ENCODE results near the gene FHAD1. TPM values are rescaled to one million over a fixed set of nuclear protein-coding genes. Genes with fewer than 3 reads are reported as not detected.
A peak's percentile ranks its signal among the peaks of the same experiment; 100 is the strongest.

Gene FHAD1
- total RNA-seq, 1 donor from 2014 or later = 0.13 TPM

GRCh38 chr1:15324869-15325335, 77.9 kb downstream of the FHAD1 start:
- no peak for DNase-seq (ENCODE audit: low read depth in 2 of 2)

- DNase-seq (ENCODE audit: low read depth in 2 of 2) = no peak
Measured at GRCh38 chr1:15325375-15326085, 78.5 kb downstream of the FHAD1 start.

DNA sequence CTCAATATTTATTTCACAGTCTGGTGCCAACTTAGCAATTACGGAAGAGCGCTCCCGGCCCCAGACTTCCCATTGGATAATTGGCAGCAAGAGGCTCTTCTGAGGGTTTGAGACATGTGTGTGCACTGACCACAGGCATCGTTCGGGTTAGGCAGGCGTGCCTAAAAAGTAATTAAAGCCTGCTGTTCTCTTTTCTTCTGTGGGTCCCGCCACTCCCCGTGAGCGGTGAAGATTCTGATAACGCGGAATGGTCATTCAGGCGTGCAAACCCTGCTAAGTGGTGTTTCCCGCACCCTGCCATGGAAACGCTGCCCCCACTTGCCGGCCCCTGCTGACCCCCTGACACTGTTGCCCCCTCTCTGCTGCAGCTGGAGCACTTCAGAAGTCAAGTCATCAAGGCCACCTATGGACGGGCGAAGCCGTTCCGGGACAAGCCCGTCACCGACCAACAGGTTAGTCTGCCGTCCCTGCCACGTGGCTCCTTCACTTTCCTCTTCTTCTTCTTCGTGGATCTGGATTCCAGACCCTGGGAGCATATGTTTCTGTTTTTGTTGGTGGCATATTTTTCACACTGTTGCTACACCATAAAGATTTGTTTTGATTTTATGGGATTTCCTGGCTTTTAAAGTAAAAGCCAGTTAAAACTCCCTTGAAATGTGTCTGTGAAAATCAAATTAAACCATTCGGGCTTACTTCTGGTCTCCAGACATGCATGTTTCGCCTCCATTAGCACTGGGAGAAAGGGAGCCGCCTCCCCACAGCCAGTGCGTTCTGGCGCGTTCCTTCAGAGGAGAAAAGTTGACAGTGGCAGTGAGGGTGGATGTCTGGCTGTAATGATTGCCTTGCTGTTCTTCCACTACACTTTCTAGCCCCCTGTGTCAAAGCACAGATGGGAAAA, 79.9 kb downstream of the FHAD1 start:
- no peak for DNase-seq (ENCODE audit: low read depth in 2 of 2)

DNA sequence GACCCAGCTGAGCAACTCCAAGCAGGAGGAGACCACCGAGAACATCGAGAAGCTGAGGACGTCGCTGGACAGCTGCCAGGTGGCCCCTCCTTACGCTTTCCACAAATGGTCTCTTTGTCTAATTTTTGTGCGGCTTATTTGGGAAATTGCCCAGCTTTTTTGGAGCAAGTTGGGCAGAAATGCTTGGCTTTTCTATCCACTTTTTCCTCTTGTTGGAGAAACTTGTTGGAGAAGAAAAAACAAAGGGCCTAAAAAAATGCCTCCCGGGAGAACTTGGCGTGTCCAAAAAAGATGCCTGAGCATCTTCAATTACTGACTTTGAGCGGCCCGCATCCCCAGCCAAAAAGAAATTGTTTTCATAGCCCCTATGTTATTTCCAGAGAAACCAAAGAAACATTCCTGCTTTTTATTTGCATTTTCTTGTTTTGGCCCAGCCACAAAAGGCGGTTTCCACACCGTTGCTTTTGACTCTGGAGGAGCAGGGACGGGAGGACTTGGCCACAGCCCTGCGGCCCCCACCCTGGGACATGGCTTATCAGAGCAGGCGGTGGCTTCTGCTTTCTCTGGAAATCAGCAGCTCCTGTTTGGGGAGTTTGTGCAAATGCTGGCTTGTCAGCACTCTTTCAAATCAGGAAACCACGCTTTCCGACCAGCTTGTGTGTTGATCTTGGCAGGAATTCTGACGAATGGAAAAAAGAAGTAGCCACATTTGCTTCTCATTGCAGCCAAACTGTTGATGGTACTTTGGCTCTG, 81.5 kb downstream of the FHAD1 start:
- DNase-seq (ENCODE audit: low read depth in 2 of 2) = peak; percentile 95 to 96

- peak in 1 of 2 donors; percentile 78 for DNase-seq (ENCODE audit: low read depth in 2 of 2)
Measured at GRCh38 chr1:15329104-15329820, 82.2 kb downstream of the FHAD1 start.

DNA sequence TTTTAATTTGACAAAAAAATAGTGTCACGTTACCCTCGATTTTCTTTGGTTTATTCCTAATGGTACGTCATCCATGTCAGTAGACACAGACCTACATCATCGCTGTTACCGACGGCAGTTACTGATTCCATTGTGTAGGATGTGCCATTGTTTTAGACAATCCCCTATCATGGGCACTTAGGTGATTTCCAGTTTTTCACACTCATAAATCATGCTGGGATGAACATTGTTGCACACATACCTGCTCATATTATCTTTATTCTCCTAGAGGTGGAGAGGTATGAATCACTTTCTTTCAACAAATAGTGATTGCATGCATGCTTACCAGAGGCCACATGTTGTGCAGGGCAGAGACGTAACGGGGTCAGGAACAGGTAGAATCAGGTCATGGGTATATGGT, 83.0 kb downstream of the FHAD1 start:
- peak; percentile 43 to 78 for DNase-seq (ENCODE audit: low read depth in 2 of 2)

GRCh38 chr1:15331180-15331579, 84.2 kb downstream of the FHAD1 start:
- no peak for DNase-seq (ENCODE audit: low read depth in 2 of 2)

- DNase-seq (ENCODE audit: low read depth in 2 of 2) = no peak
Measured at GRCh38 chr1:15331734-15332133, 84.7 kb downstream of the FHAD1 start.

GRCh38 chr1:15332525-15332924, 85.5 kb downstream of the FHAD1 start:
- DNase-seq (ENCODE audit: low read depth in 2 of 2) = no peak

DNA sequence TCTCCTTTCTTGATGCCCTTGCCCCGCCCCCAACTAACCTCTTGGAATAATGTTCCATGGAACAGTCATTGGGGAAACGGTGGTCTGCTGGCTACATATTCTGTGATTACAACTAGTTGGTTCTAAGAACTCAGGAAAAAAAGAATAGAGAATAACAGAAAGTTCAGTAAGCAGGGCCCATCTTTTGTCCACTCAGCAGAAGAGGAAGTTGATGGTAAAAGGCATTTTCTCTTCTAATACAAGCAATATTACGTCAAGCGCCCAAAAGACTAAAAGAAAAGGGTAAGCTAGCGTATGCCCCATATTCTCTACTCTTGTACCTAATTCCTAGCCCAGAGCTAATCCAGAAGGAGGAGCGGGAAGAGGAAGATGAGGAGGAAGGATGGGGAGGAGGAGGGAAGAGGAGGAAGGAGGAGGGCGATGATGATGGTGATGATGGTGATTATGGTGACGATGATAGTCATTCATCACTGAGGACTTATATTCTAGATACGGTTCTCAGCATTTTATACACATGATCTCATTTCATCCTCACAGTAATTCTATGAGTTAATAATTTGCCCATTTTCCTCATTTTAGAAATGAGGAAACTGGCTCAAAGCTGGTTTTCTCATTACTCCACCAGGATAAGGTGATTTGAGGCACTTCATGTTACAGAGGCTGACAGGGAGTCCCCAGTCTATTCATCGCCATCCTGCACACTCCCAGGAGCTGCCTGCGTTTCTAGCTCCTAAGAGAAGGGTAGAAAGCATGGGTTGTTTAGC, 86.1 kb downstream of the FHAD1 start:
- no peak for DNase-seq (ENCODE audit: low read depth in 2 of 2)

DNA sequence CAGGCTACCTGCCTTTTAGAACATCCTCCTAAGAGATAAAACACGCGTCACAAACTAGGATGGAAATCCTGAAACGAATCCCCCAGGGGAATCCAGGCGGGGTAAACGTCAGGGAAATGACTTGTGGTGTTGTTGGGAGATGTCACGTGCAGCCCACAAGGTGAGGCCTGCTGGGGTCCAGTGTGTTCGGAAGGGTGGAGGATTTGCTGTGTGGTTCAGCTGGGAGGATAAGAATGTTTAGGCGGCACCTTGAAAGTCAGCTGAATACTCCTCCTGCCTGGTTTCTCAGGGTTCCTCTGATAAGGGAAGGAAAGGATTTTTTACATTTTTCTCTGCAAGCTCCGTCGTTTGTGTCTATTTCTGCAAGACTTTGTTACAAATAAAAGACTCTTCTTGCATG, 88.0 kb downstream of the FHAD1 start:
- no peak for DNase-seq (ENCODE audit: low read depth in 2 of 2)

GRCh38 chr1:15336866-15337265, 89.8 kb downstream of the FHAD1 start:
- DNase-seq (ENCODE audit: low read depth in 2 of 2) = no peak

- DNase-seq (ENCODE audit: low read depth in 2 of 2) = peak; percentile 56 to 91
Measured at GRCh38 chr1:15337656-15338402, 90.8 kb downstream of the FHAD1 start.

- no peak for DNase-seq (ENCODE audit: low read depth in 2 of 2)
Measured at GRCh38 chr1:15339570-15339969, 92.5 kb downstream of the FHAD1 start.

- no peak for DNase-seq (ENCODE audit: low read depth in 2 of 2)
Measured at GRCh38 chr1:15341228-15341627, 94.2 kb downstream of the FHAD1 start.

- peak; percentile 62 to 91 for DNase-seq (ENCODE audit: low read depth in 2 of 2)
Measured at GRCh38 chr1:15341634-15342407, 94.8 kb downstream of the FHAD1 start.

DNA sequence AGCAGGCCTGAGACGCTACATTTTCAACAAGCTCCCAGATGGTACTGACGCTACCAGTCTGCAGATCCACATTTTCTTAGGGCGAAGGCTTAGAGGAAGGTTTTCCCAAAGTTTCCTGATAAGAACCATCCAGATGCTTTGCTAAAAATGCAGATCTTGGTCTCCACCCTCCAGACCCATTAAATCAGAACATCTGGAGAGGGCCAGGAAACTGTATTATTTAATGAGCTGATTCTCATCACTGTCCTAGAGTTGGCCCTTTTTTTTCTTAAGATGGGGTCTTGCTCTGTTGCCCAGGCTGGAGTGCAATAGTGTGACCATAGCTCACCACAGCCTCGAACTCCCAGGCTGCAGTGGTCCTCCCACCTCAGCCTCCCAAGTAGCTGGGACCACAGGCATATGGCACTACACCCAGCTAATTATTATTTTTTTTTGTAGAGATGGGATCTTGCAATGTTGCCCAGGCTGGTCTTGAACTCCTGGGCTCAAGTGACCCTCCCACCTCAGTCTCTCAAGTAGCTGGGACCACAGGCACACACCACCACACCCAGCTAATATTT, 95.5 kb downstream of the FHAD1 start:
- DNase-seq (ENCODE audit: low read depth in 2 of 2) = no peak

- no peak for DNase-seq (ENCODE audit: low read depth in 2 of 2)
Measured at GRCh38 chr1:15343099-15343498, 96.1 kb downstream of the FHAD1 start.

DNA sequence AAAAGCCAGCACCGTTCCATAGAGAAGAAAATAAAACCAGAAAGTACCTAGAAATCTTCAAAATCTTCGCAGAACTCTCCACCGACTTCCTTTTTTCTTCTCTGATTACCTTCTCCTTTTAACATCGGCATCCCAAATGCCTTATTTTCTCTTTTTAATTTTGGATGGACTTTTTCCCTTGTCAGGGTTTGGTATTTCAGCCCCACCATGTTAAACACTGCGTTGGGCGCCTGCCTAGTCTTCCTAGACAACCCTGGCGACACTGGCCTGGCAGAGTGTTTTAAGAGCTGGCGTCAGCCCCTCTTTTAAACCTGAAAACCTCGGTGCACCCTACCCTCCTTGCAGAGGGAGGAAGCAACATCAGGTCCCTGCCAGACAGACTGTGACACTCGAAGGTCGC, 96.7 kb downstream of the FHAD1 start:
- peak; percentile 55 to 66 for DNase-seq (ENCODE audit: low read depth in 2 of 2)

All from dermis microvascular lymphatic vessel endothelial cell (primary cell).